Measurements from ENCODE around the gene RECQL5.

- TF ChIP-seq EZH2 (IDR thresholded peaks at IDR 0.05; ENCODE audit: borderline replicate concordance) (no peak), EZH2phosphoT487 (IDR thresholded peaks at IDR 0.05; ENCODE audit: low read depth, severe bottlenecking, unreplicated experiment) (no peak)
- TF ChIP-seq, protein P1, sequence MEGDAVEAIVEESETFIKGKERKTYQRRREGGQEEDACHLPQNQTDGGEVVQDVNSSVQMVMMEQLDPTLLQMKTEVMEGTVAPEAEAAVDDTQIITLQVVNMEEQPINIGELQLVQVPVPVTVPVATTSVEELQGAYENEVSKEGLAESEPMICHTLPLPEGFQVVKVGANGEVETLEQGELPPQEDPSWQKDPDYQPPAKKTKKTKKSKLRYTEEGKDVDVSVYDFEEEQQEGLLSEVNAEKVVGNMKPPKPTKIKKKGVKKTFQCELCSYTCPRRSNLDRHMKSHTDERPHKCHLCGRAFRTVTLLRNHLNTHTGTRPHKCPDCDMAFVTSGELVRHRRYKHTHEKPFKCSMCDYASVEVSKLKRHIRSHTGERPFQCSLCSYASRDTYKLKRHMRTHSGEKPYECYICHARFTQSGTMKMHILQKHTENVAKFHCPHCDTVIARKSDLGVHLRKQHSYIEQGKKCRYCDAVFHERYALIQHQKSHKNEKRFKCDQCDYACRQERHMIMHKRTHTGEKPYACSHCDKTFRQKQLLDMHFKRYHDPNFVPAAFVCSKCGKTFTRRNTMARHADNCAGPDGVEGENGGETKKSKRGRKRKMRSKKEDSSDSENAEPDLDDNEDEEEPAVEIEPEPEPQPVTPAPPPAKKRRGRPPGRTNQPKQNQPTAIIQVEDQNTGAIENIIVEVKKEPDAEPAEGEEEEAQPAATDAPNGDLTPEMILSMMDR (IDR thresholded peaks at IDR 0.05; ENCODE audit: poor library complexity), result no peak
Measured at GRCh38 chr17:75621489-75621888, 45.5 kb downstream of the RECQL5 start.
